Ascending aorta (tissue), 2 donors: ENCODE results near the gene PARD3B. TPM values are rescaled to one million over a fixed set of nuclear protein-coding genes. Genes with fewer than 3 reads are reported as not detected.

ENCODE experiments used
- DNase-seq, 2 donors: peaks; one replicate each; pipeline ENCODE4 v3.0.0-alpha.2; 2019; ENCODE audit warnings: low spot score in 2 of 2
- H3K27ac ChIP-seq, 2 donors: fragments of 200-600 bp; sonication (generic); one replicate each; pipeline ENCODE4 v1.5.1; 2016 to 2017; ENCODE audit warnings: mild to moderate bottlenecking in 1 of 2
- H3K27me3 ChIP-seq: fragments of 200-600 bp; sonication (generic); one replicate; pipeline ENCODE4 v1.5.1; 2017
- H3K36me3 ChIP-seq, 2 donors: fragments of 200-600 bp; sonication (generic); one replicate each; pipeline ENCODE4 v1.5.1; 2016
- H3K4me1 ChIP-seq, 2 donors: fragments of 200-600 bp; sonication (generic); one replicate each; pipeline ENCODE4 v1.5.1; 2016 to 2017; ENCODE audit warnings: mild to moderate bottlenecking in 1 of 2
- H3K4me3 ChIP-seq, 2 donors: fragments of 200-600 bp; sonication (generic); one replicate each; pipeline ENCODE4 v1.5.1; 2016 to 2017; ENCODE audit warnings: mild to moderate bottlenecking in 1 of 2
- H3K9me3 ChIP-seq, 2 donors: fragments of 200-600 bp; sonication (generic); one replicate each; pipeline ENCODE4 v1.5.1; 2016
- intact Hi-C: fragments of 100-400 bp; cut with DNase I; formaldehyde crosslinking; loops from one replicate; pipeline ENCODE4 v1.15.1; 2023
- total RNA-seq: library from RNA; depleted of rRNA; stranded (reverse); fragments of >200 nt; gene quantifications from one replicate; pipeline ENCODE4 v1.1.0, GENCODE V29; 2016
- TF ChIP-seq, protein P1 (sequence below), 3 experiments: fragments of 200-600 bp in 2 of 3; fragments of 450-650 bp in 1 of 3; sonication (generic) in 2 of 3; IDR thresholded peaks; one replicate each; pipeline ENCODE4 v1.5.1; 2016 to 2019; ENCODE audit warnings: antibody characterized with exemption in 3 of 3, mild to moderate bottlenecking in 1 of 3, moderate library complexity in 1 of 3

The PARD3B gene
- total RNA-seq, 1 donor from 2014 or later, result 9.5 TPM

DNA sequence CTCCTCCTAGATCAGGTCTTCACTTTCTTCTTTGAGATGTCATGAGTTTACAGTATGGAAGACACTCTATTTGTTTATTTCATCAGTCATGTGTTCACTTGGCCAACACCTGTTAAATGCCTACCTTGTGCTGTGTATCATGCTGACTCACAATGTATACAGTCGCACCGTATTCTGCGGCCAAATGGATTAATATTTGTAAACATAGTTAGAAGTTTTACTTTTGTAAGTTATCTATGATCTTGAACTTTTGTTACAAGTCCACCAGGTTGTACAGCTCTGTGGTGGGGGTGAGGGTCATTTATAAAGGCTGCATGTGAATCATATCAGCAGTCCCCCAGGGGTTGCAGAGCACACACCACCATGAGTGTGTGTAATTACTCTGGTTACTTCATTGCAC lies 728.4 kb downstream of the PARD3B start:
- H3K27me3 ChIP-seq, result no peaks in the 10 kb centered on the region
- H3K4me3 ChIP-seq, result no peak overlapping the region
- H3K27ac ChIP-seq, result no peak overlapping the region
- no peaks in the 10 kb centered on the region for H3K36me3 ChIP-seq
- TF ChIP-seq, protein P1, sequence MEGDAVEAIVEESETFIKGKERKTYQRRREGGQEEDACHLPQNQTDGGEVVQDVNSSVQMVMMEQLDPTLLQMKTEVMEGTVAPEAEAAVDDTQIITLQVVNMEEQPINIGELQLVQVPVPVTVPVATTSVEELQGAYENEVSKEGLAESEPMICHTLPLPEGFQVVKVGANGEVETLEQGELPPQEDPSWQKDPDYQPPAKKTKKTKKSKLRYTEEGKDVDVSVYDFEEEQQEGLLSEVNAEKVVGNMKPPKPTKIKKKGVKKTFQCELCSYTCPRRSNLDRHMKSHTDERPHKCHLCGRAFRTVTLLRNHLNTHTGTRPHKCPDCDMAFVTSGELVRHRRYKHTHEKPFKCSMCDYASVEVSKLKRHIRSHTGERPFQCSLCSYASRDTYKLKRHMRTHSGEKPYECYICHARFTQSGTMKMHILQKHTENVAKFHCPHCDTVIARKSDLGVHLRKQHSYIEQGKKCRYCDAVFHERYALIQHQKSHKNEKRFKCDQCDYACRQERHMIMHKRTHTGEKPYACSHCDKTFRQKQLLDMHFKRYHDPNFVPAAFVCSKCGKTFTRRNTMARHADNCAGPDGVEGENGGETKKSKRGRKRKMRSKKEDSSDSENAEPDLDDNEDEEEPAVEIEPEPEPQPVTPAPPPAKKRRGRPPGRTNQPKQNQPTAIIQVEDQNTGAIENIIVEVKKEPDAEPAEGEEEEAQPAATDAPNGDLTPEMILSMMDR (IDR thresholded peaks at IDR 0.05), result no peak
- no peaks in the 10 kb centered on the region for H3K4me1 ChIP-seq
- no peaks in the 10 kb centered on the region for H3K9me3 ChIP-seq
- no peak for DNase-seq
- intact Hi-C loops, result no loop called here

DNA sequence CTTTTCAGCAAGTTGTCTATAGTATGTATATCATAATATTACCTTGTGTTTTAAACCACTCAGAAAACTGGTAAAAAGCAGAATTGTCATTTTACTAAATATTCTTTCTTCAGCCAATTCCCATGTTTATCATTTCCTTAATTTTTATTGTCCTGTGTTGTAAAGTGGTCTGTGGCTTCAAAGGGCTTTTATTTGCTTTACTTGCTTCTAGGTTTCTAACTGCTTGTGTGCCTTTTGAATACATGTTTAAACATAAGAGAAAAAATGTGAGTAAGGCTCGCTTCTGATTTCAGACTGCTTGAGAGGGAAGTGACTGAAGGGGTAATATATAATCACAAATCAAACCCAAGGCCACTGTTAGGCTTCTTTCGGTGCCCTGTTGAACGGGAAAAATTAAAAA lies 729.5 kb downstream of the PARD3B start:
- intact Hi-C loops, result no loop called here
- H3K36me3 ChIP-seq, result no peaks in the 10 kb centered on the region
- H3K4me1 ChIP-seq, result no peaks in the 10 kb centered on the region
- no peak for DNase-seq
- no peaks in the 10 kb centered on the region for H3K9me3 ChIP-seq
- TF ChIP-seq, protein P1 (IDR thresholded peaks at IDR 0.05), result no peak
- H3K4me3 ChIP-seq, result no peak overlapping the region
- H3K27ac ChIP-seq, result no peak overlapping the region
- H3K27me3 ChIP-seq, result no peaks in the 10 kb centered on the region

DNA sequence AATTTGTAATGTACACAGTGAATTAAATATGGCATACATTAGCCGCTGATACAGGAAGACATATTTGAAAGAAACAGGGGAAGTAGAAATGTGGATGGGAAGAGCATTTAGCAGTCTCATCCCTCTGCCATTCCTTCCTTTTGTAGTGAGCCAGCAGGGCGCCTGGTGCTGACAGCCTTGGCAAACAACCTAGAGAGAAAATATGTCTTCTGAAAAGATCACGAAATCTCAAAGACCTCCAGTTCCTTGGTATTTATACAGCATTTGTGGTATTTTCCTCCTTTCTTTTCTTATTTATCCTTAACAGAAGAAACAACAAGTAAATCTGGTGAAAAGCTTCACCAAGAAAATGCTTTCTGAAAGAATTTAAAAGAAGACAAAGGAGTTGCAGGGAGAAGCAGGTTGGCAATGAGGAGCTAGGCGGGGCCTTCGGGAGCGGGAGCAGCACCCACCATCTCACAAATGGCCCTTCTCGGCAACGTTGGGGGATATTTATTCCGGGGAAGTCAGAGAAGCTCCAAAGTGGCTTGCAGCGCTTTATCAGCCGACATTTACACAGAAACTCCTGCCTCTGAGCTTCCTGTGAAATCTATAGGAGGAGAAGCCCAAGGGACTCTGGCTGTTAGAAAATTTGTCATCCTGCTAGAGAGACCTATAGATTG lies 731.0 kb downstream of the PARD3B start:
- no peak for DNase-seq
- no peaks in the 10 kb centered on the region for H3K27me3 ChIP-seq
- no peaks in the 10 kb centered on the region for H3K36me3 ChIP-seq
- no peaks in the 10 kb centered on the region for H3K4me1 ChIP-seq
- TF ChIP-seq, protein P1 (IDR thresholded peaks at IDR 0.05), result no peak
- H3K9me3 ChIP-seq, result no peaks in the 10 kb centered on the region
- H3K4me3 ChIP-seq, result no peak overlapping the region
- H3K27ac ChIP-seq, result no peak overlapping the region
- intact Hi-C loops, result no loop called here

DNA sequence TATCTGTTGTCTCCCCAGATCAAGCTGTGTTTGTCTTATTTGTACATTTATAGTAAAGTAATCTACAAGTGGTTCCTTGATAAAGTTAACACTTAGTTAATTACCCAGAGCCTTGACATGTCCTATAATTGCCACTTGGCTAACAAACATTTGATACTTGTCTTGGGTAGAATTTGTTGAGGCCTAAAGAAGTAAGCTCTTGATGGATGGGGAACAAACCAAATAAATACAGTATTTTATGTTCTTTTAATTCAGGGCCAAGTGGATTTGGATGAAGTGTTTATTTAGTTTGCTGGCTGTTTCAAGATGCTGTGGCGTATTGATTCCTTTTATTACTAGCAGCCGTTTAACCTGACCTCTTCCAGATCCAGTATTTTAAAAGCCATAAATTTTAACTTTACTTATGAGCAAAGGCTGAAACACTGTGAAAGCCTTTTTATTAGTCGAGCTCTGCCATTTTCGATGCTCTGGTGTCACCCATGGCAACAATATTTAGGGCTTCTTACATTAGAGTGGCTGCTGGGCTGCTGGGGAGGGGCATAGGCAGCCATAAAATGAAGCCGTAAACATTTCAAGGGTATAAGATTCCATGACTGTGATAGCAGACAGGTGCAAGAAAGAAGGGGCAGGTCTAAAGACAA lies 735.4 kb downstream of the PARD3B start:
- H3K27ac ChIP-seq, result no peak overlapping the region
- TF ChIP-seq, protein P1 (IDR thresholded peaks at IDR 0.05), result no peak

DNA sequence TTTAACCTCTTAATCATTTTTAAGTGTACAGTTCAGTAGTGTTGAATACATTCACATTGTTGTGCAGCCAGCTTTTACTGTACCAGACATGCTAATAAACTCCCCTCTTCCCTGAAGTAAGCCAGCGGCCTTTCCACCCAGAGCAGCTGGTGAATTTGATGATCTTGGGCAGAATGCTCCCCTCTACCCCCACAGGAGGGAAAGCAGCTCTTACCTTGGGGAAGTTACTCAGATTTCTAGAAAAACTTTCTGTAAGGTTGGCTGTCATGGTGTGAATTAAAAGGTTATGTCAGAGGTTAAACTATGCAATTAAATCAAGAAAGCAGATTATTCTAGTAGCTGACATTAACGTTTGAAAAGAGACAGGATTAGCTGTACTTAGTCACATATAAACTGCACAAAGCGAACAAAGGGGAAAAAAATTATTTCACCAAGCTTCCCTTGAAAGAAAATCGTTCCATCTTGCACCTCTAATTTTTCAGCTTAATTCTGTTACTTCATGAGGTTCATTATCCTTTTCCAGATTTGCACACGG lies 738.5 kb downstream of the PARD3B start:
- TF ChIP-seq, protein P1 (IDR thresholded peaks at IDR 0.05), result no peak
- no peak overlapping the region for H3K27ac ChIP-seq
- intact Hi-C loops, result no loop called here

More for the DNA sequence above, 735.4 kb downstream of the PARD3B start:
- DNase-seq, result no peak
- Histone ChIP-seq H3K4me3 (no peak overlapping the region), H3K36me3 (no peaks in the 10 kb centered on the region), H3K9me3 (no peaks in the 10 kb centered on the region), H3K4me1 (no peaks in the 10 kb centered on the region), H3K27me3 (no peaks in the 10 kb centered on the region)
- intact Hi-C loops, result no loop called here

More for the DNA sequence above, 738.5 kb downstream of the PARD3B start:
- H3K4me3 ChIP-seq, result no peak overlapping the region
- DNase-seq, result no peak
- no peaks in the 10 kb centered on the region for H3K4me1 ChIP-seq
- H3K27me3 ChIP-seq, result no peaks in the 10 kb centered on the region
- no peaks in the 10 kb centered on the region for H3K36me3 ChIP-seq
- H3K9me3 ChIP-seq, result no peaks in the 10 kb centered on the region
